Neural crest cell (in vitro differentiated cells): Measurements from ENCODE around the gene PREX1. TPM values are rescaled to one million over a fixed set of nuclear protein-coding genes. Genes with fewer than 3 reads are reported as not detected.

Source experiments
- DNase-seq: peaks from one replicate; pipeline ENCODE4 v3.0.0; 2021; ENCODE audit warnings: low read depth, mixed read lengths, low spot score
- H3K27ac Mint-ChIP-seq: one replicate; pipeline ENCODE4 v1.8.0; 2021; ENCODE audit warnings: mild to moderate bottlenecking, mixed read lengths; ENCODE audit not compliant: unreplicated experiment
- H3K27me3 Mint-ChIP-seq: 2 replicates; pipeline ENCODE4 v1.8.0; 2021; ENCODE audit warnings: low read depth, mild to moderate bottlenecking, mixed read lengths
- H3K36me3 Mint-ChIP-seq: 2 replicates; pipeline ENCODE4 v1.8.0; 2021; ENCODE audit warnings: low read depth, mild to moderate bottlenecking, mixed read lengths
- H3K4me1 Mint-ChIP-seq: 2 replicates; pipeline ENCODE4 v1.8.0; 2021; ENCODE audit warnings: mixed read lengths
- H3K4me3 Mint-ChIP-seq: one replicate; pipeline ENCODE4 v1.8.0; 2021; ENCODE audit warnings: mild to moderate bottlenecking, mixed read lengths
- H3K9me3 Mint-ChIP-seq: 2 replicates; pipeline ENCODE4 v1.8.0; 2021; ENCODE audit warnings: mixed read lengths
- total RNA-seq: library from RNA; stranded (reverse); gene quantifications from 2 replicates; pipeline ENCODE4 v1.2.1, GENCODE V29; 2021
- TF ChIP-seq, protein P1 (sequence below): fragments of 200-600 bp; sonication (generic); conservative IDR thresholded peaks from 2 replicates; pipeline ENCODE4 v1.5.0; 2021; ENCODE audit warnings: antibody characterized with exemption, mild to moderate bottlenecking

The PREX1 gene
- total RNA-seq, 1 donor from 2014 or later: 72.4 TPM

DNA sequence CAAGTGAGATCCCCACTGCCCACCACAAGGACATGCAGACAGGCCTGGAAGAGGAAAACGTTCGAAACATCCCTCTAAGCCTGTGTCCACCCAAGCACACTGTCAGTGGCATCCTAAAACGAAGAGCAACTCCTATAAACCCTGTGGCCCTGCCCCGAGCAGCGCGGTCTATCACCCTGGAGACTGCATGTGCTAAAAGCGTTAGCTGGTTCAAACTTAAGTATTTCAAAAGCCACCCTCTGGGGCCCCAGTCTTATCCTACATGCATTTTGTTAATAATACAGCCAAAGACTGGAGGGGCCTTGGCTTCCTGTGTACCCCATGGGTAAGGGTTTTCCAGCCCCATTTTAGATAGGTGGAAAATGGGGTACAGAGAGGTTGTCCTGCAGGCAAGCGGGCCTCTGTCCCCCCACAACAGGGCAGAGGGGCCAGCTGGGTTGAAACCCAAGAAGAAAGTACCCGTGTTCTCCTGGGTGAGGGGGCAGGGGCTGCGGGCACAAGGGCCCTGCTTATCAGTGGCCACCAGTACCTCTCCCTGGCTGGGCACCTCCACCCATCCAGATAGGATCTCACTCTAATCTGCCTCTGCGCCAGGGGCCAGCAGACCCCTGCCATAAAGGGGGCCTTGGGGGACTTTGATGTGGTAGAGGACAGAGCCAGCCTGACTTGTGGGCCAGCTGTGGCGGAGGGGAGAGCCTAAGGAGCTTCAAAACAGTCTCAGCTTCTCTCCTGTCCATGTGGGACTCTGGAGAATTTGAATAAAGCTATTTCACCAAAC lies 28.3 kb downstream of the PREX1 start:
- H3K27ac Mint-ChIP-seq: peak overlapping the region; percentile 79
- peaks cover 79% of the 10 kb centered on the region for H3K4me1 Mint-ChIP-seq
- H3K36me3 Mint-ChIP-seq: peaks cover 5% of the 10 kb centered on the region
- H3K27me3 Mint-ChIP-seq: no peaks in the 10 kb centered on the region
- TF ChIP-seq, protein P1, sequence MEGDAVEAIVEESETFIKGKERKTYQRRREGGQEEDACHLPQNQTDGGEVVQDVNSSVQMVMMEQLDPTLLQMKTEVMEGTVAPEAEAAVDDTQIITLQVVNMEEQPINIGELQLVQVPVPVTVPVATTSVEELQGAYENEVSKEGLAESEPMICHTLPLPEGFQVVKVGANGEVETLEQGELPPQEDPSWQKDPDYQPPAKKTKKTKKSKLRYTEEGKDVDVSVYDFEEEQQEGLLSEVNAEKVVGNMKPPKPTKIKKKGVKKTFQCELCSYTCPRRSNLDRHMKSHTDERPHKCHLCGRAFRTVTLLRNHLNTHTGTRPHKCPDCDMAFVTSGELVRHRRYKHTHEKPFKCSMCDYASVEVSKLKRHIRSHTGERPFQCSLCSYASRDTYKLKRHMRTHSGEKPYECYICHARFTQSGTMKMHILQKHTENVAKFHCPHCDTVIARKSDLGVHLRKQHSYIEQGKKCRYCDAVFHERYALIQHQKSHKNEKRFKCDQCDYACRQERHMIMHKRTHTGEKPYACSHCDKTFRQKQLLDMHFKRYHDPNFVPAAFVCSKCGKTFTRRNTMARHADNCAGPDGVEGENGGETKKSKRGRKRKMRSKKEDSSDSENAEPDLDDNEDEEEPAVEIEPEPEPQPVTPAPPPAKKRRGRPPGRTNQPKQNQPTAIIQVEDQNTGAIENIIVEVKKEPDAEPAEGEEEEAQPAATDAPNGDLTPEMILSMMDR: no peak
- H3K9me3 Mint-ChIP-seq: no peaks in the 10 kb centered on the region
- peak overlapping the region; percentile 85 for H3K4me3 Mint-ChIP-seq
- no peak for DNase-seq

DNA sequence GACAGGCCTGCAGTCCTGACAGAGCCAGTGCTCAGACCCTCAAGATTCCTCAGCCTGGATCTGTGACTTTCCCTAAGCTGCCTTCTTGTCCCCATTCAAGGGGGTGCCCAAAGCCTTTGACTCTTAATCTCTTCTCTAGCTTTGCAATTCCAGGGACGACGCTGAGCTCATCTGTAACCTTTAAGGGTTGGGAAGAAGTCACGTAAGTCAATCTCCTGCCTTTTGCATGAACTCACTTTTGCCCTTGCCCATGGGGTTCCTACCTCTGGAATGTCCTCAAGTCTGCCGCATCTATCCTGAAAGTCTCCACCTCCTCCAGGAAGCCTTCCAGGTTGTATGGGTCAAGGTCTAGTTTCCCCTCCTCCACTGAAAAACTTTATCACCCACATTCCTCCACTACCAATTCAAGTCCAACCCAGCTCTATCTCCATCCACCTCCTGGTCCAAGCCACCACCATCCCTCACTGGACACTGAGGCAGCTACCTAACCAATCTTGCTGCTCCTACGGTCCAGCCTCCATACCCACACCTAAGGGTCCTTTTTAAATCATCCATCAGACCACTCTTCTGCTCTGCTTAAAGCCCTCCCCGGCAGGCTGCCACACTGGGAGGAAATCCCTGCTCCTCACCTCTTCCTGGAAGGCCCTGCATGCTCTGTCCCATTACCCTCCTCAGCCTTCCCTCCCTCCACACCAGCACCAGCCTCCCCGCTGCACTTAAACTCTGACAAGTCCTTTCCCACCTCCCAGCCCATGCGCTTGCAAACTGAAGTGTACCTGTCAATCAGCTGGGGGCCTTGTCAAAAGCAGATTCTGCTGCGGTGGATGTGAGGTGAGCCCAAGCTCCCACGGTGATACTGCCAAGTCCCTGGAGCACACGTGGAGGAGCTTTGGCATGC lies 29.7 kb downstream of the PREX1 start:
- peak overlapping the region; percentile 85 for H3K4me3 Mint-ChIP-seq
- TF ChIP-seq, protein P1: no peak
- DNase-seq: no peak
- H3K27me3 Mint-ChIP-seq: no peaks in the 10 kb centered on the region
- H3K4me1 Mint-ChIP-seq: peaks cover 86% of the 10 kb centered on the region
- peak overlapping the region; percentile 96 for H3K27ac Mint-ChIP-seq
- no peaks in the 10 kb centered on the region for H3K9me3 Mint-ChIP-seq
- H3K36me3 Mint-ChIP-seq: no peaks in the 10 kb centered on the region

DNA sequence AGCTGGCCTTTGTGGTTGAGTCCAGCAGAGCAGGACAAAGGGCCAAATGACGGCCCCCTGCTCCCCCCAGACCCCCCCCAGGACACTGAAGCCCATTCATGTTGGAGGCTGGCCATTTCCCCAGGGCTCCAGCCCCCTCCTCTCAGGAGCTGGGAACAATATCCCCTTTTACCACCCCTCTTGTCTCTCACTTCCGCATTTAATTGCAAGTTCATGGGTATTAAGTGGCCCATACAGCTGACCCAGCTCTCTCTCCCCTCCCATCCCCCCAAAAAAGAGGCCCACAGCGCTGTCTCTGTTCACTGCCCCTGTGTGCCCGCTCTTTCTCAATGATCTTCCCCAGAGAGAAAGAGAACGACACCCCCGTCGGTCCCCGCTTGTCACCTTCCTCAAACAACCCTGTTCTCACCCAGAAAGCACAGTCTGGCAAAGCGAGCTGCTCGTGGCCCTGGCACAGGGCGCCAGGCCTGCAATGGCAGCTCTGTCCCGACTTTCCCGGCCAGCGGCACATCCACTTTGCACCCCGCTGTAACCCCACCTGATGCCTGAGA lies 30.4 kb downstream of the PREX1 start:
- Mint-ChIP-seq H3K36me3 (no peaks in the 10 kb centered on the region), H3K4me1 (peaks cover 89% of the 10 kb centered on the region), H3K27me3 (no peaks in the 10 kb centered on the region), H3K4me3 (peak overlapping the region; percentile 85), H3K9me3 (no peaks in the 10 kb centered on the region), H3K27ac (peak overlapping the region; percentile 96)
- DNase-seq: peak; percentile 47
- TF ChIP-seq, protein P1: no peak

DNA sequence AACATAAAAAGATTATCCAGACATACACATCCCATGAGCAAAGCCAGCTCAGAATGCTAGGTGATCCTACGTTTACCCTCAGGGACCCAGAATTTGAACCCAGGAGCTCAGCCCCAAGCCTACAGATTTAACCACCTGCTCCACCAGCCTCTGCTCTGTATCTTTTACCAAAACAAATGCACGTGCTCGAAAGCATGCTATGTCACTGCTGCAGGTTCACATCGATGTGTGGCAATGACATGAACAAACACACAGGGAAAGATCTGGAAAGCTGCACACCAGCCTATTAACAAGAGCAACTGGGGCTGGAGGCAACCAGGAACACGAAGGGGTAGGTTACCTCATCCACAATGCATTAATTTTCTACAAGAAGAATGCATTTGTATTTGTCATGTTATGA lies 32.1 kb downstream of the PREX1 start:
- Mint-ChIP-seq H3K4me3 (peak overlapping the region; percentile 50), H3K9me3 (no peaks in the 10 kb centered on the region), H3K36me3 (no peaks in the 10 kb centered on the region), H3K27ac (peak overlapping the region; percentile 21), H3K27me3 (no peaks in the 10 kb centered on the region), H3K4me1 (peaks cover 88% of the 10 kb centered on the region)
- no peak for DNase-seq
- TF ChIP-seq, protein P1: no peak

DNA sequence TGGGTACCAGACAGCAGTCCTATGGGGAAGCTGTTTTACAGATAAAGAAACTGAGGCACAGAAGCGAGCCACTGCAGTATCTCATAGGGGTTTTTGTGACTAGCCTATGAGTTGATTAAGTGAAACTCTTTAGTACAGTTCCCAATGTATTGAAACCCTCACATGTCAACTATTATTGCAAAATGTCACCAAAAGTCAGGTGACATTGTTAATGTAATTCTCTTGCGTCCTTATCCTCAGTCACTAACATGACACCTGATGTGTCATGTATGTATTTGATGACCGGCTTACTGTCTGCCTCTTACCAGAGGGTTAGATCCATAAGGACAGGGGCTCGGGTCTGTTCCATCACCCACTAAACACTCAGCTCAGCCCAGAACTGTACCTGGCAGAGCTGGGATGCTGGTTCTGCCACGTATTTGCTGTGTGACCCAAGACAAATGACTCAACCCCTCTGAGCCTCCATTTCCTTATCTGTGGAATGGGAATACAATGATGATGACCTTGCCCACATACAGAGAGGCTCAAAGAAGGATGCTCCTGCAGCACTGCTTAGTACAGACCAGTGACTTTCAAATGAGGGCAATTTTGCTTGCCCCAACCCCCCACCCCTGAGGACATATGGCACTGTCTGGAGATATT lies 32.9 kb downstream of the PREX1 start:
- TF ChIP-seq, protein P1: no peak
- H3K4me3 Mint-ChIP-seq: peak overlapping the region; percentile 52
- H3K27me3 Mint-ChIP-seq: no peaks in the 10 kb centered on the region
- peaks cover 93% of the 10 kb centered on the region for H3K4me1 Mint-ChIP-seq
- no peak for DNase-seq
- peak overlapping the region; percentile 95 for H3K27ac Mint-ChIP-seq
- no peaks in the 10 kb centered on the region for H3K36me3 Mint-ChIP-seq
- H3K9me3 Mint-ChIP-seq: no peaks in the 10 kb centered on the region
